Neural progenitor cell (in vitro differentiated cells): ENCODE data around the gene SH3GL1.

ENCODE experiments used
- EZH2 ChIP-seq: fragments of 200-600 bp; sonication (generic); IDR thresholded peaks from 2 replicates; pipeline ENCODE4 v1.6.1; 2017; ENCODE audit warnings: antibody characterized with exemption, mild to moderate bottlenecking, moderate library complexity
- EZH2phosphoT487 ChIP-seq: fragments of 200-600 bp; sonication (generic); IDR thresholded peaks from 2 replicates; pipeline ENCODE4 v1.6.1; 2017; ENCODE audit warnings: antibody characterized with exemption
- TF ChIP-seq, protein P1 (sequence below): fragments of 200-600 bp; sonication (generic); IDR thresholded peaks from 2 replicates; pipeline ENCODE4 v1.5.1; 2017; ENCODE audit warnings: antibody characterized with exemption, mild to moderate bottlenecking

DNA sequence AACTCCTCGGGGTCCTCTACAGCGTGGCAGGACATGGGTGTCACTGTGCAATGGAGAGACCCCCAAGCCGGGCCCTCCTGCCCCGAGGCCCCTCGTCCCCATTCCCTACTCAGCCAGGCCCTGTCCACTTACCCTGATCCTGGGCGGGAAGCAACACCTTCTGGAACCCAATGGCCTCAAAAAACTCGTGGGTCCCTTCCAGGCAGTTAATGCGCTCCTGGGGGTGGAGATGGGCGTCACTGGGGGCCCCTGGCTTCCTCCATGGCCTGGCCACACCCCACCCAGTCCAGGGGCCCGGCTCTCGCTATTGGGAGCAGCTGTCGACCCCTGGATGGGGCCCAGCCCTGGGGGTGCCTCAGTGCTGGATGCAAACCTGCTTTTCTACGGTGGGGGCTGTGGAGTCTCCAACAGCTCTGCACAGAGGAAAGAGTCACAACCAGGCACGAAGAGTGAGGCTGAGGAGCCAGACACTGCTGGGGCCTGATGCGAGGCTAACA is 46.4 kb upstream of the SH3GL1 start:
- TF ChIP-seq, protein P1, sequence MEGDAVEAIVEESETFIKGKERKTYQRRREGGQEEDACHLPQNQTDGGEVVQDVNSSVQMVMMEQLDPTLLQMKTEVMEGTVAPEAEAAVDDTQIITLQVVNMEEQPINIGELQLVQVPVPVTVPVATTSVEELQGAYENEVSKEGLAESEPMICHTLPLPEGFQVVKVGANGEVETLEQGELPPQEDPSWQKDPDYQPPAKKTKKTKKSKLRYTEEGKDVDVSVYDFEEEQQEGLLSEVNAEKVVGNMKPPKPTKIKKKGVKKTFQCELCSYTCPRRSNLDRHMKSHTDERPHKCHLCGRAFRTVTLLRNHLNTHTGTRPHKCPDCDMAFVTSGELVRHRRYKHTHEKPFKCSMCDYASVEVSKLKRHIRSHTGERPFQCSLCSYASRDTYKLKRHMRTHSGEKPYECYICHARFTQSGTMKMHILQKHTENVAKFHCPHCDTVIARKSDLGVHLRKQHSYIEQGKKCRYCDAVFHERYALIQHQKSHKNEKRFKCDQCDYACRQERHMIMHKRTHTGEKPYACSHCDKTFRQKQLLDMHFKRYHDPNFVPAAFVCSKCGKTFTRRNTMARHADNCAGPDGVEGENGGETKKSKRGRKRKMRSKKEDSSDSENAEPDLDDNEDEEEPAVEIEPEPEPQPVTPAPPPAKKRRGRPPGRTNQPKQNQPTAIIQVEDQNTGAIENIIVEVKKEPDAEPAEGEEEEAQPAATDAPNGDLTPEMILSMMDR = no peak
- no peak for TF ChIP-seq EZH2phosphoT487
- no peak for TF ChIP-seq EZH2
